Nasal cavity respiratory epithelium epithelial cell of viscerocranial mucosa (primary cell): ENCODE measurements around the gene BROX. TPM values are rescaled to one million over a fixed set of nuclear protein-coding genes. Genes with fewer than 3 reads are reported as not detected.

Experiments used
- total RNA-seq: library from RNA; depleted of rRNA; stranded (reverse); fragments of >200 nt; gene quantifications from 2 replicates; pipeline ENCODE4 v1.2.3, GENCODE V29; 2014

BROX gene, protein sequence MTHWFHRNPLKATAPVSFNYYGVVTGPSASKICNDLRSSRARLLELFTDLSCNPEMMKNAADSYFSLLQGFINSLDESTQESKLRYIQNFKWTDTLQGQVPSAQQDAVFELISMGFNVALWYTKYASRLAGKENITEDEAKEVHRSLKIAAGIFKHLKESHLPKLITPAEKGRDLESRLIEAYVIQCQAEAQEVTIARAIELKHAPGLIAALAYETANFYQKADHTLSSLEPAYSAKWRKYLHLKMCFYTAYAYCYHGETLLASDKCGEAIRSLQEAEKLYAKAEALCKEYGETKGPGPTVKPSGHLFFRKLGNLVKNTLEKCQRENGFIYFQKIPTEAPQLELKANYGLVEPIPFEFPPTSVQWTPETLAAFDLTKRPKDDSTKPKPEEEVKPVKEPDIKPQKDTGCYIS
- total RNA-seq, result 53.0 and 55.4 TPM in 2 replicates

DNA sequence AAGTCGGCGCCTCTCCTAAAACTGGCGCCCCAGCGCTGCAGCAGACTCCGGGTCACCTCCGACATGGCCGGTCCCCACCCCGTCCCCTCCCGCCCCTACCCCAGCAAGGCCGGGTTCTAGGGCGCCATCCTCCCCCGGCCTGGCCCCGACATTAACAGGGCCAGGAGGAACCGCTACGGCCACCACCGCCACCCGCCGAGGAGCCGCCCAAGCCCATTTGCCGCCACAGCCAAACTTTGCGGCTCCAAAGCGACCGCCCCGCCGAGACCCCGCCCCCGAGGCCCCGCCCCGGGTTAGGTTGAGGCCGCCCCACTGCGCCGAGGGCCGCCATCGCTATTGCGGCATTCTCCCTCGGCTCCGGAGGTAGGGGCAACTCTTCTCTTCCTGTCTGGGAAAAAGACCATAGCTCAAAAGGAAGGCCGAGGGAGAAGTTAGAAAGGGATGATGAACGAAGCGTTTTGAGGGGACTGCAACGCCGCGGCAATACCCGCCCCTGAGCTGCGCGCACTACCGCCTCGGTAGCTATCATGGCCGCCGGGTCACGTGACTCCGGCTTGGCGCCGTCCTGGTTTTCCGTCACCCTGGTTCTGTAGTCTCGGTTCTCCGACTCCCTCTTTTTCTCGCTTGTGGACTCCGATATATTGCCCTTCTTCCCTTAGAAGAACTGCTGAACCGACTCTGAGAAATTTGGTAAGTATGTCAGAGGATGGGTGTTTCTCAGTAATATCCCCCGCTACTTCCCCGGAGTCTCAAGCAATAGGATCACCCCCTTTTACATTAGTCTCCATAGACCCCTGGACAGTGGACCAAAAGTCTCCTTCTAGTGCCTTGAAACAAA, at the start of gene BROX, which contains the start of gene AIDA:
Gene BROX (plus strand): TSS at position 312 of the 838 bp plus-strand sequence. CDS start 3,136 bp downstream, outside the sequence.
Gene AIDA (minus strand): TSS at position 239 of the 838 bp plus-strand sequence. CDS start 174 bp downstream, at position 65.

DNA sequence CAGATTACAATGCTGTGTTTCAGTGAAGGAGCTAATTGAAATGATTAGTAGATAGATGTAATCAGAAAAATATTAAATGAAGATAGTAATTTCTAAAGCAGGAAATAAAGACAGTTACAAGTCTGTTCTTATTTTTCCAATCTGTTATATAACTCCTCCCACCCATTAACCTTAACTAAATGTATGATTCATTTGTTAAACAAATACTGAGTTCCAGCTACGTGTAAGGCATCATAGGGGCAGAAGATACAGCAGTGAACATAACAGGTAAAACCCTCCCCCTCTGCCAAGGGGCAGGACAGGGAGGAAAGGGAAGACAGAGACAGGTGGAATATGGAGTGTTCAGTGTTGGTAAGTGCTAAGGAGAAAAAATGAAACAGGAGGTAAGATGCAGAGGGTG, 24.6 kb downstream of the BROX start, which contains the start of gene FAM177B:
Gene FAM177B (plus strand): TSS at position 231 of the 400 bp plus-strand sequence. CDS start 9,344 bp downstream, outside the sequence.

Other genes starting within 250 kb of the BROX start
- under 0.01 and 0.07 TPM in 2 replicates for gene HHIPL2, start 164.5 kb upstream of the BROX start, total RNA-seq
- 11.3 and 22.6 TPM in 2 replicates for gene TAF1A, start 122.6 kb upstream of the BROX start, total RNA-seq
- 48.2 and 52.0 TPM in 2 replicates for gene MIA3, start 94.5 kb upstream of the BROX start, total RNA-seq
- 32.1 and 46.3 TPM in 2 replicates for gene AIDA, start 73 bp upstream of the BROX start, total RNA-seq
- not detected in 2 replicates for gene FAM177B, start 24.6 kb downstream of the BROX start, total RNA-seq
- gene DISP1, start 102.5 kb downstream of the BROX start, total RNA-seq, result 1.4 and 3.3 TPM in 2 replicates